Upper lobe of left lung (tissue), 6 donors: ENCODE data around the gene IFNL4. TPM values are rescaled to one million over a fixed set of nuclear protein-coding genes. Genes with fewer than 3 reads are reported as not detected.

ENCODE experiments used
- ATAC-seq, 2 donors: fragments of 200-7000 bp; cut with Tn5 transposase; one replicate each; pipeline ENCODE4 v1.9.1; 2022; ENCODE audit warnings: mild to moderate bottlenecking in 2 of 2, moderate library complexity in 2 of 2; ENCODE audit not compliant: low FRiP score in 2 of 2
- DNase-seq, 2 donors: peaks; one replicate each; pipeline ENCODE4 v3.0.0-alpha.2; 2019 to 2020
- H3K27ac ChIP-seq, 4 donors: fragments of 200-600 bp; sonication (generic); one replicate each; pipeline ENCODE4 v1.5.1; 2016 to 2019
- H3K27me3 ChIP-seq, 4 donors: fragments of 200-600 bp; sonication (generic); one replicate each; pipeline ENCODE4 v1.5.1; 2017 to 2019
- H3K36me3 ChIP-seq, 4 donors: fragments of 200-600 bp; sonication (generic); one replicate each; pipeline ENCODE4 v1.5.1; 2016 to 2019
- H3K4me1 ChIP-seq, 4 donors: fragments of 200-600 bp; sonication (generic); one replicate each; pipeline ENCODE4 v1.5.1; 2018 to 2019
- H3K4me3 ChIP-seq, 4 donors: fragments of 200-600 bp; sonication (generic); one replicate each; pipeline ENCODE4 v1.5.1; 2017 to 2019; ENCODE audit warnings: mild to moderate bottlenecking in 2 of 4, moderate library complexity in 1 of 4
- H3K9me3 ChIP-seq, 4 donors: fragments of 200-600 bp; sonication (generic); one replicate each; pipeline ENCODE4 v1.5.1; 2018 to 2019
- CTCF ChIP-seq, 6 experiments: fragments of 450-650 bp in 4 of 6; fragments of 200-600 bp in 2 of 6; sonication (generic) in 2 of 6; IDR thresholded peaks; one replicate each; pipeline ENCODE4 v1.5.1; 2016 to 2019; ENCODE audit warnings: antibody characterized with exemption in 6 of 6
- EP300 ChIP-seq, 4 donors: sonication (generic); formaldehyde crosslinking; IDR thresholded peaks; one replicate each; pipeline ENCODE4 v1.5.1; 2017; ENCODE audit warnings: antibody characterized with exemption in 4 of 4, control low read depth in 2 of 4
- POLR2A ChIP-seq, 4 donors: fragments of 450-650 bp; IDR thresholded peaks; one replicate each; pipeline ENCODE4 v1.5.1; 2016 to 2017; ENCODE audit warnings: antibody characterized with exemption in 4 of 4, mild to moderate bottlenecking in 2 of 4
- POLR2AphosphoS5 ChIP-seq, 2 donors: sonication (generic); formaldehyde crosslinking; IDR thresholded peaks; one replicate each; pipeline ENCODE4 v1.5.1; 2017; ENCODE audit warnings: antibody characterized with exemption in 2 of 2
- WGBS, 2 donors: methylation state at CpG; one replicate each; pipeline ENCODE4 v1.1.5; 2017 to 2018; 5-methylcytosine and 5-hydroxymethylcytosine counted together
- total RNA-seq, 6 donors: library from RNA; depleted of rRNA in 4 of 6; stranded (reverse); fragments of >200 nt in 4 of 6; gene quantifications; one replicate each; pipeline versions ENCODE4 v1.1.0 to v1.2.1, GENCODE V29; 2016 to 2021
- donor health status: DM: no; HTN: no; CAD: no; lungs with moderate emphysema.
- donor health status: DM: no; HTN: yes; CAD: no; lungs with severe emphysema.

The IFNL4 gene
- total RNA-seq, 6 donors from 2014 or later: not detected

GRCh38 chr19:39240421-39240820 lies 8.2 kb downstream of the IFNL4 start:
- H3K36me3 ChIP-seq: no peaks in the 10 kb centered on the region
- H3K9me3 ChIP-seq: no peaks in the 10 kb centered on the region
- 80 to 83% methylated on average over 7 of the region's 7 CpGs for WGBS, 2 donors
- no peak overlapping the region for H3K4me3 ChIP-seq
- ATAC-seq (no peak), DNase-seq (no peak)
- no peak for TF ChIP-seq POLR2AphosphoS5 (IDR thresholded peaks at IDR 0.05)
- no peaks in the 10 kb centered on the region for H3K27me3 ChIP-seq
- no peak overlapping the region for H3K27ac ChIP-seq
- H3K4me1 ChIP-seq: peaks cover 0 to 8% (median 7%) of the 10 kb centered on the region in 4 donors

- Histone ChIP-seq H3K4me1 (peaks cover 0 to 8% (median 7%) of the 10 kb centered on the region in 4 donors), H3K36me3 (no peaks in the 10 kb centered on the region), H3K27ac (no peak overlapping the region), H3K9me3 (no peaks in the 10 kb centered on the region), H3K4me3 (no peak overlapping the region), H3K27me3 (no peaks in the 10 kb centered on the region)
- TF ChIP-seq POLR2AphosphoS5 (IDR thresholded peaks at IDR 0.05) (no peak), POLR2A (IDR thresholded peaks at IDR 0.05) (no peak), CTCF (IDR thresholded peaks at IDR 0.05) (no peak), EP300 (IDR thresholded peaks at IDR 0.05) (no peak)
- DNase-seq: no peak
- no peak for ATAC-seq
- WGBS, 2 donors: 74 to 85% methylated on average over 6 of the region's 6 CpGs
These were observed 9.7 kb downstream of the IFNL4 start for GRCh38 chr19:39238944-39239343.

- 86 to 90% methylated on average over 5 to 6 of the region's 6 CpGs for WGBS, 2 donors
- no peaks in the 10 kb centered on the region for H3K9me3 ChIP-seq
- TF ChIP-seq EP300 (IDR thresholded peaks at IDR 0.05) (no peak), CTCF (IDR thresholded peaks at IDR 0.05) (no peak)
- no peaks in the 10 kb centered on the region for H3K36me3 ChIP-seq
- no peak overlapping the region for H3K4me3 ChIP-seq
- H3K4me1 ChIP-seq: peaks cover 0 to 8% (median 7%) of the 10 kb centered on the region in 4 donors
- H3K27ac ChIP-seq: peak overlapping the region in 1 of 4 donors; percentile 2
- H3K27me3 ChIP-seq: no peaks in the 10 kb centered on the region
- DNase-seq: no peak
- no peak for ATAC-seq
These were observed 10.4 kb downstream of the IFNL4 start for GRCh38 chr19:39238209-39238608.

GRCh38 chr19:39237200-39238184 lies 11.2 kb downstream of the IFNL4 start:
- Histone ChIP-seq H3K4me1 (peaks cover 0 to 8% (median 7%) of the 10 kb centered on the region in 4 donors), H3K27ac (peak overlapping the region in 1 of 4 donors; percentile 2), H3K36me3 (no peaks in the 10 kb centered on the region), H3K4me3 (peak overlapping the region in 1 of 4 donors; percentile 3), H3K9me3 (no peaks in the 10 kb centered on the region), H3K27me3 (no peaks in the 10 kb centered on the region)
- ATAC-seq (peak; percentile 62 to 85), DNase-seq (peak; percentile 89 to 90)
- 27 to 40% methylated on average over 19 to 20 of the region's 22 CpGs for WGBS, 2 donors
- TF ChIP-seq EP300 (IDR thresholded peaks at IDR 0.05) (no peak), POLR2A (IDR thresholded peaks at IDR 0.05) (no peak), CTCF (IDR thresholded peaks at IDR 0.05) (no peak), POLR2AphosphoS5 (IDR thresholded peaks at IDR 0.05) (no peak)

- Histone ChIP-seq H3K9me3 (no peaks in the 10 kb centered on the region), H3K4me1 (peaks cover 0 to 8% (median 7%) of the 10 kb centered on the region in 4 donors), H3K27me3 (no peaks in the 10 kb centered on the region), H3K27ac (no peak overlapping the region), H3K36me3 (no peaks in the 10 kb centered on the region), H3K4me3 (no peak overlapping the region)
- TF ChIP-seq POLR2A (IDR thresholded peaks at IDR 0.05): no peak
- TF ChIP-seq POLR2AphosphoS5 (IDR thresholded peaks at IDR 0.05): no peak
- TF ChIP-seq CTCF (IDR thresholded peaks at IDR 0.05): no peak
- no peak for TF ChIP-seq EP300 (IDR thresholded peaks at IDR 0.05)
- peak in 1 of 2 donors; percentile 46 for ATAC-seq
- DNase-seq: peak in 1 of 2 donors; percentile 73
- 62 to 73% methylated on average over 7 to 12 of the region's 12 CpGs for WGBS, 2 donors
These were observed 12.1 kb downstream of the IFNL4 start for GRCh38 chr19:39236527-39236926.
